OCI-LY3 (cell line): ENCODE data around the gene PIH1D1.
A peak's percentile ranks its signal among the peaks of the same experiment; 100 is the strongest.

ENCODE experiments used
- H2AFZ ChIP-seq: fragments of 200-600, 300-600 bp; shearing (Covaris generic); 2 replicates; pipeline ENCODE4 v1.6.0; 2014; ENCODE audit warnings: antibody characterized with exemption, low read depth, low read length
- H3K27ac ChIP-seq: fragments of 200-600, 300-600 bp; sonication (generic); 2 replicates; pipeline ENCODE4 v1.5.1; 2014; ENCODE audit warnings: mild to moderate bottlenecking, low read length, moderate library complexity, mixed read lengths
- H3K27me3 ChIP-seq: fragments of 200-600, 300-600 bp; sonication (generic); 2 replicates; pipeline ENCODE4 v1.6.1; 2014; ENCODE audit warnings: low read depth, low read length, mixed read lengths
- H3K36me3 ChIP-seq: fragments of 200-600, 300-600 bp; sonication (generic); replicated peaks from 2 replicates; pipeline ENCODE3; 2014; ENCODE audit warnings: low read depth, low read length, mixed read lengths
- H3K4me1 ChIP-seq: fragments of 300-600, 200-600 bp; sonication (generic); 2 replicates; pipeline ENCODE4 v1.6.1; 2014; ENCODE audit warnings: low read length, mixed read lengths
- H3K4me2 ChIP-seq: fragments of 200-600, 300-600 bp; sonication (generic); 2 replicates; pipeline ENCODE4 v1.6.1; 2014; ENCODE audit warnings: low read length, mixed read lengths
- H3K4me3 ChIP-seq: fragments of 300-600, 200-600 bp; sonication (generic); 2 replicates; pipeline ENCODE4 v1.5.1; 2014; ENCODE audit warnings: antibody characterized with exemption, mild to moderate bottlenecking, low read length, moderate library complexity
- H3K79me2 ChIP-seq: fragments of 300-600, 200-600 bp; shearing (Covaris generic); 2 replicates; pipeline ENCODE4 v1.6.1; 2014; ENCODE audit warnings: mild to moderate bottlenecking, low read length, mixed read lengths
- H3K9ac ChIP-seq: fragments of 300-600, 200-600 bp; shearing (Covaris generic); 2 replicates; pipeline ENCODE4 v1.6.0; 2014; ENCODE audit warnings: mild to moderate bottlenecking, low read length, moderate library complexity
- H3K9me3 ChIP-seq: fragments of 200-600, 300-600 bp; shearing (Covaris generic); 2 replicates; pipeline ENCODE4 v1.6.1; 2014; ENCODE audit warnings: low read length, mixed read lengths; ENCODE audit not compliant: insufficient read depth
- H4K20me1 ChIP-seq: fragments of 200-600, 300-600 bp; sonication (generic); 2 replicates; pipeline ENCODE4 v1.6.1; 2016; ENCODE audit warnings: low read length, mixed read lengths; ENCODE audit not compliant: insufficient read depth
- EZH2phosphoT487 ChIP-seq: fragments of 200-600 bp; shearing (Covaris generic); IDR thresholded peaks from 2 replicates; pipeline ENCODE4 v1.6.1; 2018; ENCODE audit warnings: antibody characterized with exemption, mixed run types, low read depth
- TF ChIP-seq, protein P1 (sequence below): fragments of 200-600, 300-600 bp; sonication (generic); IDR thresholded peaks from 2 replicates; pipeline ENCODE4 v1.5.1; 2014; ENCODE audit warnings: antibody characterized with exemption, low read length, low read depth

The PIH1D1 gene

DNA sequence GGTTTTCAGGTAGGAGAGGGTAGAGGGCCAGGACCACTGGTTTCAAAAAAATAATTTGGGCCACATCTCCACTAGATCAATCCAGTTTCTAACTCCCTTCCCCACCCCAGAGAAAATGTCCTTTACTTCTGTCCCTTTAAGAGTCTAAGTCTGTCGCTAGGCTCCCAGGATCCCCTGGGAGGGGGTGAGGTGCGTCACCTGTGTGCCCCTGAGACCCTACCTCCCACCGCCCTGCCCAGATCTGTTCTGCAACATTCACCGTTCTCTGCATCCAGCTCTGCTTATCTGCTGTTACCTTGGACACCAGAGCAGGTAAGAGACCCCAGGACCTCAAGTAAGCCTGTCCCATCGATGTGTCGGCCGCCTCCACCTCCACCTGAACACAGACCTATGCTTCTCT lies 26.4 kb downstream of the PIH1D1 start, which contains the start of gene GFY:
TSS of gene GFY (plus strand) at position 211 of the 400 bp plus-strand sequence. CDS start 1,043 bp downstream, outside the sequence.
- H2AFZ ChIP-seq, result peak within 1 kb of the TSS; percentile 76; the same call in 1 of the 2 replicates
- H3K4me1 ChIP-seq, result peaks cover 5% of the 10 kb centered on the region

DNA sequence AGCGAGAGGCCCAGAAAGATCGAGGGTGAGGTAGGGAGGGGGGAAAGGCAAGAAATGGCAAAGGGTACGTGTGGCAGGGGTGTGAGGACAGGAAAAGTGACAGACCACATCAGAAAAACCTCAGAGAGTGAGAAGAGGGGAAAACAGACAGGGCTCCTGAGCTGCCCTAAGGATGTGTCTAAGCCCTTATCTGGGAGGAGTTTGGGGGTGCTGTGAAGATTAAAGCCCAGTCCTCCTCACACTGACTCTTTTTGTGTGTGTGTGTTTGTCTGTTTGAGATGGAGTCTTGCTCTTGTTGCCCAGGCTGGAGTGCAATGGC lies 27.7 kb downstream of the PIH1D1 start:
- H2AFZ ChIP-seq, result no peak overlapping the region

More for the DNA sequence above, 26.4 kb downstream of the PIH1D1 start, which contains the start of gene GFY:
- TF ChIP-seq EZH2phosphoT487, result no peak
- TF ChIP-seq, protein P1, sequence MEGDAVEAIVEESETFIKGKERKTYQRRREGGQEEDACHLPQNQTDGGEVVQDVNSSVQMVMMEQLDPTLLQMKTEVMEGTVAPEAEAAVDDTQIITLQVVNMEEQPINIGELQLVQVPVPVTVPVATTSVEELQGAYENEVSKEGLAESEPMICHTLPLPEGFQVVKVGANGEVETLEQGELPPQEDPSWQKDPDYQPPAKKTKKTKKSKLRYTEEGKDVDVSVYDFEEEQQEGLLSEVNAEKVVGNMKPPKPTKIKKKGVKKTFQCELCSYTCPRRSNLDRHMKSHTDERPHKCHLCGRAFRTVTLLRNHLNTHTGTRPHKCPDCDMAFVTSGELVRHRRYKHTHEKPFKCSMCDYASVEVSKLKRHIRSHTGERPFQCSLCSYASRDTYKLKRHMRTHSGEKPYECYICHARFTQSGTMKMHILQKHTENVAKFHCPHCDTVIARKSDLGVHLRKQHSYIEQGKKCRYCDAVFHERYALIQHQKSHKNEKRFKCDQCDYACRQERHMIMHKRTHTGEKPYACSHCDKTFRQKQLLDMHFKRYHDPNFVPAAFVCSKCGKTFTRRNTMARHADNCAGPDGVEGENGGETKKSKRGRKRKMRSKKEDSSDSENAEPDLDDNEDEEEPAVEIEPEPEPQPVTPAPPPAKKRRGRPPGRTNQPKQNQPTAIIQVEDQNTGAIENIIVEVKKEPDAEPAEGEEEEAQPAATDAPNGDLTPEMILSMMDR, result no peak
- Histone ChIP-seq H3K79me2 (no peaks in the 10 kb centered on the region), H3K27me3 (peaks cover 41% of the 10 kb centered on the region), H4K20me1 (no peaks in the 10 kb centered on the region), H3K36me3 (no peaks in the 10 kb centered on the region), H3K27ac (no peak within 1 kb of the TSS), H3K4me3 (no peak within 1 kb of the TSS), H3K9ac (no peak within 1 kb of the TSS), H3K4me2 (no peak within 1 kb of the TSS), H3K9me3 (no peaks in the 10 kb centered on the region)

DNA sequence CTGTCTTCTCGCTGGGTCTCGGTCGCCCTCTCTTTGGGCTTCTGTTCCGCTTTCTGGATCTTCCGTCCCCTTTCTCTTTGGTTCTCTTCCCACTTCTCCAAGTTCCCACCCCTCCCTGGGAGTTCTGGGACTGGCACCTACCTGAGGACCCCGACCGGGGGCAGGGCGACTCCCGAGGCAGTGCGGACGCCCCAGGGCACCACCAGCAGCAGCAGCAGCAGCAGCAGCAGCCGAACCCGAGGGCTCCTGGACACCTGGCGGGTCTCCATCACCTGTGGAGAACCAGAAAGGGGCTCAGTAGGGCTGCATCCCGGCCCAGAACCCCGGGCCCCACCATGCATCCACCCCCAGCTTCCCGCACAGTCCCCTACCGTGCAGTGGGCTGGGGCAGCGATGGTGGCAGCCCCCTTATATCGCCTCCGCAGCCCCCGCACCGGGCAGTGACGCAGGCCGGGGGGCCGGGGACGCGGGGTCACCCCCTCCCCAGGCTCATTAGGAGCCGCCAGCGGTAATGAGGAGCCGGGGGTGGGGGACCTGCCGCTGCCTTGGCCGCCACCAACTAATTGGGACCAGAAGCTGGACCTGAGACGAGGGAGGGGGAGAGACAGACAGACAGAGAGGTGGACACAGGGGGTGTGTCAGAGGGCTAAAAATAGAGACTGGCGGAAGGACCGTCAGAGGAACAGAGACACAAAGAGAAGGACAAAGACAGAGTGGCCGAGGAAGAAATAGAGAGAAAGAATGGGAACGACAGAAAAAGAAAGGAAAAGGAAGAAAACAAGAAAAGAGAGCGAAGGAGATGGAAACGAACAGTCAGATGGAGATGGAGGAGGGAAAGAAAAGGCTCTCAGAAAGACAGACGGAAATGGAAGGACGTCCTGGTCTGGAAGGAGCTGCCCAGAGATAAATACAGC lies 28.3 kb downstream of the PIH1D1 start, which contains the start of gene PTH2:
TSS of gene PTH2 (minus strand) at position 371 of the 914 bp plus-strand sequence. CDS start at position 269, 102 bp downstream.
- H3K9me3 ChIP-seq, result no peaks in the 10 kb centered on the region
- no peaks in the 10 kb centered on the region for H3K79me2 ChIP-seq
- peaks cover 43% of the 10 kb centered on the region for H3K27me3 ChIP-seq
- TF ChIP-seq, protein P1, result no peak
- TF ChIP-seq EZH2phosphoT487, result no peak
- no peak within 1 kb of the TSS for H3K9ac ChIP-seq
- no peaks in the 10 kb centered on the region for H3K4me1 ChIP-seq
- no peaks in the 10 kb centered on the region for H3K36me3 ChIP-seq
- no peaks in the 10 kb centered on the region for H4K20me1 ChIP-seq
- H3K4me3 ChIP-seq, result no peak within 1 kb of the TSS
- H2AFZ ChIP-seq, result no peak within 1 kb of the TSS
- H3K4me2 ChIP-seq, result no peak within 1 kb of the TSS
- H3K27ac ChIP-seq, result no peak within 1 kb of the TSS

More for the DNA sequence above, 27.7 kb downstream of the PIH1D1 start:
- Histone ChIP-seq H4K20me1 (no peaks in the 10 kb centered on the region), H3K27me3 (peaks cover 43% of the 10 kb centered on the region), H3K4me3 (no peak overlapping the region), H3K4me2 (no peak overlapping the region), H3K79me2 (no peaks in the 10 kb centered on the region), H3K4me1 (no peaks in the 10 kb centered on the region), H3K36me3 (no peaks in the 10 kb centered on the region), H3K9me3 (no peaks in the 10 kb centered on the region), H3K9ac (no peak overlapping the region), H3K27ac (no peak overlapping the region)
- TF ChIP-seq, protein P1, result no peak
- TF ChIP-seq EZH2phosphoT487, result no peak

DNA sequence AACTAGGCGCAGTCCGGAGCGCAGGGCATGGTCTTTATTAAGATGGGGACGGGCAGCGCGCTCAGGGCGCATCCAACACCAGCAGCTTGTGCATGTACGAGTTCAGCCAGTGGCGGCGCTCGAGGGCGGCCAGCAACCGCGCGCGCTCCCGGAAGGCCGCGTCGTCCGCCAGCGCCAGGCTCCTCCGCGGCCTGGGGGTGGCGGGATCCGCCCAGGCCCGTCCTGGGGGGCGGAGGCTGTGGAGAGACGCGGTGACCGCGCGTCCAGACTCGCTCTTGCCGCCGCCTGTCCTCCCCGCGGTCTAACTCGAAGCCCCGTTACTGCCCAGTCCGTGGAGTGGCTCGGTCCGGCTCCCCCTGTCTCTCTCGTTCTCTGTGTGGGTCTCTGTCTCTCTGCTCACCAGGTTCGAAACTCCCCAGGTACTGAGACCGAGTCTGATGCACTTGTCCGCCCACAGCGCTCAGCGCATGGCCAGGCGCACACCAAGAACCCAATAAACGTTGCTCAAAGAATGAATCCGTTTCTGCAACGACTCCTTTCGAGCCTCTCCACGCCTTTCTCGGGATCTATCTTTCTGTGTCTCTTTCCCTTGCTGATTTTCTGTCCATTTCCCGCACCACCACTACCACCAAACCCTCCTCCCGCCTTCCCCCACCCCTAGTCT lies 29.1 kb downstream of the PIH1D1 start:
- H3K4me2 ChIP-seq, result no peak overlapping the region
- H3K9ac ChIP-seq, result no peak overlapping the region
- peaks cover 47% of the 10 kb centered on the region for H3K27me3 ChIP-seq

More for the DNA sequence above, 29.1 kb downstream of the PIH1D1 start:
- Histone ChIP-seq H3K36me3 (no peaks in the 10 kb centered on the region), H3K79me2 (no peaks in the 10 kb centered on the region), H3K27ac (no peak overlapping the region), H2AFZ (no peak overlapping the region), H3K4me1 (no peaks in the 10 kb centered on the region), H3K9me3 (no peaks in the 10 kb centered on the region), H4K20me1 (no peaks in the 10 kb centered on the region), H3K4me3 (no peak overlapping the region)
- TF ChIP-seq, protein P1, result no peak
- TF ChIP-seq EZH2phosphoT487, result no peak
